ENCODE measurements around the gene KCNA5. TPM values are rescaled to one million over a fixed set of nuclear protein-coding genes. Genes with fewer than 3 reads are reported as not detected.
A peak's percentile ranks its signal among the peaks of the same experiment; 100 is the strongest.

The KCNA5 gene
- not detected in 2 replicates for total RNA-seq (2014; rRNA removed; shearing (Covaris generic))
- not detected in 2 replicates for polyA plus RNA-seq (2015; cell fraction: cytosol; rRNA removed)
- polyA plus RNA-seq (2015; cell fraction: nucleus; rRNA removed), result not detected in 2 replicates

- DNase-seq (ENCODE audit: low read depth), result no peak
Observed at GRCh38 chr12:5043589-5044419, at the start of gene KCNA5. Gene KCNA5, plus strand, starts transcription at chr12:5043879. Its CDS starts 269 bp downstream, at chr12:5044148.

GRCh38 chr12:4994622-4995021, 49.1 kb upstream of the KCNA5 start:
- DNase-seq (ENCODE audit: low read depth), result no peak

GRCh38 chr12:4996714-4997113, 47.0 kb upstream of the KCNA5 start:
- no peak for DNase-seq (ENCODE audit: low read depth)

GRCh38 chr12:4997939-4998338, 45.7 kb upstream of the KCNA5 start:
- peak; percentile 88 for DNase-seq (ENCODE audit: low read depth)

GRCh38 chr12:5000204-5000603, 43.5 kb upstream of the KCNA5 start:
- no peak for DNase-seq (ENCODE audit: low read depth)

GRCh38 chr12:5000658-5001385, 42.9 kb upstream of the KCNA5 start:
- DNase-seq (ENCODE audit: low read depth), result no peak

GRCh38 chr12:5003025-5003666, 40.5 kb upstream of the KCNA5 start:
- DNase-seq (ENCODE audit: low read depth), result peak; percentile 42

GRCh38 chr12:5008661-5009060, 35.0 kb upstream of the KCNA5 start:
- DNase-seq (ENCODE audit: low read depth), result no peak

- DNase-seq (ENCODE audit: low read depth), result no peak
Observed at GRCh38 chr12:5010151-5010550, 33.5 kb upstream of the KCNA5 start.

GRCh38 chr12:5012337-5012736, 31.3 kb upstream of the KCNA5 start:
- no peak for DNase-seq (ENCODE audit: low read depth)

- DNase-seq (ENCODE audit: low read depth), result no peak
Observed at GRCh38 chr12:5013266-5013730, 30.4 kb upstream of the KCNA5 start.

GRCh38 chr12:5014269-5014668, 29.4 kb upstream of the KCNA5 start:
- DNase-seq (ENCODE audit: low read depth), result no peak

GRCh38 chr12:5015711-5016492, 27.8 kb upstream of the KCNA5 start:
- no peak for DNase-seq (ENCODE audit: low read depth)

GRCh38 chr12:5016526-5016925, 27.2 kb upstream of the KCNA5 start:
- DNase-seq (ENCODE audit: low read depth), result no peak

- DNase-seq (ENCODE audit: low read depth), result no peak
Observed at GRCh38 chr12:5017638-5018348, 25.9 kb upstream of the KCNA5 start.

GRCh38 chr12:5018677-5019076, 25.0 kb upstream of the KCNA5 start:
- no peak for DNase-seq (ENCODE audit: low read depth)

GRCh38 chr12:5022025-5022424, 21.7 kb upstream of the KCNA5 start:
- peak; percentile 10 for DNase-seq (ENCODE audit: low read depth)

- peak; percentile 7 for DNase-seq (ENCODE audit: low read depth)
Observed at GRCh38 chr12:5022465-5023061, 21.1 kb upstream of the KCNA5 start.

GRCh38 chr12:5023842-5024241, 19.8 kb upstream of the KCNA5 start:
- DNase-seq (ENCODE audit: low read depth), result no peak
